ENCODE data around the gene ULBP3. TPM values are rescaled to one million over a fixed set of nuclear protein-coding genes. Genes with fewer than 3 reads are reported as not detected.

The ULBP3 gene
- total and polyA plus RNA-seq, 2 of the 13 experiments (the other 11 are each of a cell fraction or from before 2014, with no cell fraction given) = 0.42 to 0.48 TPM

DNA sequence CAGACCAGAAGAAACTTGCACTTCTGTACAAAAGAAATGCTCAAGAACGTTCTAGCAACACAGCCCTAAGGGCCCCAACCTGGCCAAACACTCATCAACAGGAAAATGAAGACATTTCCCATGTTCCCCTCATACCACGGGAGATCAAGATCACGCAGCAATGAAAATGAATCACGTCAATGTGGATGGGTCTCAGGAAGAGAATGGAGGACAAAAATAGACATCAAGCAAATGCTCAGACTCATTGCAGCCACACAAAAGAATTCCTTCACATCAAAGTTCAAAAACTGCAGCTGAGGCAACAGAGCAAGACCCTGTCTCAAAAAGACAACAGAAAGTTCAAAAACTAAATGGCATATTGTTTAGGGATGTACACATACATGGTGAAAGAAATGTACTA is 18.1 kb downstream of the ULBP3 start:
- no peak overlapping the region for H3K4me3 ChIP-seq (replicated peaks in 1 of 3; ENCODE audit: insufficient read depth in 1 of 3, low read depth in 2 of 3, low read length in 3 of 3)
- CTCF ChIA-PET (ENCODE audit: low intra/inter-chr PET ratio, low total read pairs) = no interaction called here
- in situ Hi-C loops (cut with HindIII; ENCODE audit: extremely low pct_ligation_motif_present, low pct_unique_long_range_greater_than_20kb) = no loop called here

DNA sequence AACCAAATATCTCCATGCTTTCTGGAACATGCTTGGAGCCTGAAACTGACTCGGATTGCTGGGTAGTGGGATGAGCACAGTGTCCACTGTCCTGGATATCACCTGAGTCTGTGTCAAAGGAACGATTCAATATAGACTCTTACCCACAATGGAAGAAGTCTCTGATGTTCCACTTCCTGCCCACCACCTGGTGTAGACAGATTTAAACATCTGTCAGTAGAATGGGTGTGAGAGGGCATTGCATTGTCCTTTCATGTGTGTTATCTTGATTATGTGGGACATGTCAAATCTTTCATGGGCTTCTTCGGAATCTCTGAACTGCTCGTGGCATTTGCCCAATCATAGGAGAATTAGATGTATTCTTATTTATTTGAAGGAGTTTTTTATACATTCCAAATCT is 20.8 kb downstream of the ULBP3 start:
- Histone ChIP-seq H3K9me3 (ENCODE audit: low read length) (no peaks in the 10 kb centered on the region), H3K9ac (ENCODE audit: insufficient read depth, low read depth, low read length) (no peak overlapping the region), H3K27me3 (ENCODE audit: control insufficient read depth in 1 of 2, insufficient read depth in 2 of 2, low read length in 2 of 2) (peaks cover 2 to 53% of the 10 kb centered on the region in 2 experiments; a peak in 3 of 5 replicates), H4K20me1 (ENCODE audit: insufficient read depth, low read length) (no peaks in the 10 kb centered on the region), H3K4me3 (replicated peaks in 1 of 3; ENCODE audit: insufficient read depth in 1 of 3, low read depth in 2 of 3, low read length in 3 of 3) (no peak overlapping the region), H3K27ac (ENCODE audit: extremely low read length, insufficient read depth, low read length) (no peak overlapping the region), H3K36me3 (replicated peaks in 1 of 2; ENCODE audit: control insufficient read depth in 1 of 2, insufficient read depth in 2 of 2, low read length in 2 of 2) (no peaks in the 10 kb centered on the region), H2AFZ (ENCODE audit: low read length) (no peak overlapping the region), H3K4me2 (ENCODE audit: low read depth, low read length) (no peak overlapping the region), H3K4me1 (ENCODE audit: insufficient read depth, low read length) (no peaks in the 10 kb centered on the region), H3K79me2 (ENCODE audit: insufficient read depth, low read length) (no peaks in the 10 kb centered on the region)
- ChIA-PET POLR2A (no interaction called here), CTCF (ENCODE audit: low intra/inter-chr PET ratio, low total read pairs) (no interaction called here)
- 25% methylated on average over 4 of the region's 4 CpGs for WGBS (ENCODE audit: low lambda C conversion rate)
- in situ Hi-C loops (cut with HindIII; ENCODE audit: extremely low pct_ligation_motif_present, low pct_unique_long_range_greater_than_20kb) (no loop called here), intact Hi-C loops (cut with micrococcal nuclease; ENCODE audit: unreplicated experiment) (no loop called here)
- no TSS peak for BruUV-seq (replicated peaks)
- FAIRE-seq (no peak), ATAC-seq (no peak), DNase-seq (ENCODE audit: low spot score) (no peak)
- TF ChIP-seq ZSCAN9 (CRISPR knock-in tag; IDR thresholded peaks at IDR 0.05; ENCODE audit: borderline replicate concordance) = no peak
- no peak for TF ChIP-seq PHF20 (CRISPR knock-in tag; IDR thresholded peaks at IDR 0.05)
- TF ChIP-seq, protein P1, sequence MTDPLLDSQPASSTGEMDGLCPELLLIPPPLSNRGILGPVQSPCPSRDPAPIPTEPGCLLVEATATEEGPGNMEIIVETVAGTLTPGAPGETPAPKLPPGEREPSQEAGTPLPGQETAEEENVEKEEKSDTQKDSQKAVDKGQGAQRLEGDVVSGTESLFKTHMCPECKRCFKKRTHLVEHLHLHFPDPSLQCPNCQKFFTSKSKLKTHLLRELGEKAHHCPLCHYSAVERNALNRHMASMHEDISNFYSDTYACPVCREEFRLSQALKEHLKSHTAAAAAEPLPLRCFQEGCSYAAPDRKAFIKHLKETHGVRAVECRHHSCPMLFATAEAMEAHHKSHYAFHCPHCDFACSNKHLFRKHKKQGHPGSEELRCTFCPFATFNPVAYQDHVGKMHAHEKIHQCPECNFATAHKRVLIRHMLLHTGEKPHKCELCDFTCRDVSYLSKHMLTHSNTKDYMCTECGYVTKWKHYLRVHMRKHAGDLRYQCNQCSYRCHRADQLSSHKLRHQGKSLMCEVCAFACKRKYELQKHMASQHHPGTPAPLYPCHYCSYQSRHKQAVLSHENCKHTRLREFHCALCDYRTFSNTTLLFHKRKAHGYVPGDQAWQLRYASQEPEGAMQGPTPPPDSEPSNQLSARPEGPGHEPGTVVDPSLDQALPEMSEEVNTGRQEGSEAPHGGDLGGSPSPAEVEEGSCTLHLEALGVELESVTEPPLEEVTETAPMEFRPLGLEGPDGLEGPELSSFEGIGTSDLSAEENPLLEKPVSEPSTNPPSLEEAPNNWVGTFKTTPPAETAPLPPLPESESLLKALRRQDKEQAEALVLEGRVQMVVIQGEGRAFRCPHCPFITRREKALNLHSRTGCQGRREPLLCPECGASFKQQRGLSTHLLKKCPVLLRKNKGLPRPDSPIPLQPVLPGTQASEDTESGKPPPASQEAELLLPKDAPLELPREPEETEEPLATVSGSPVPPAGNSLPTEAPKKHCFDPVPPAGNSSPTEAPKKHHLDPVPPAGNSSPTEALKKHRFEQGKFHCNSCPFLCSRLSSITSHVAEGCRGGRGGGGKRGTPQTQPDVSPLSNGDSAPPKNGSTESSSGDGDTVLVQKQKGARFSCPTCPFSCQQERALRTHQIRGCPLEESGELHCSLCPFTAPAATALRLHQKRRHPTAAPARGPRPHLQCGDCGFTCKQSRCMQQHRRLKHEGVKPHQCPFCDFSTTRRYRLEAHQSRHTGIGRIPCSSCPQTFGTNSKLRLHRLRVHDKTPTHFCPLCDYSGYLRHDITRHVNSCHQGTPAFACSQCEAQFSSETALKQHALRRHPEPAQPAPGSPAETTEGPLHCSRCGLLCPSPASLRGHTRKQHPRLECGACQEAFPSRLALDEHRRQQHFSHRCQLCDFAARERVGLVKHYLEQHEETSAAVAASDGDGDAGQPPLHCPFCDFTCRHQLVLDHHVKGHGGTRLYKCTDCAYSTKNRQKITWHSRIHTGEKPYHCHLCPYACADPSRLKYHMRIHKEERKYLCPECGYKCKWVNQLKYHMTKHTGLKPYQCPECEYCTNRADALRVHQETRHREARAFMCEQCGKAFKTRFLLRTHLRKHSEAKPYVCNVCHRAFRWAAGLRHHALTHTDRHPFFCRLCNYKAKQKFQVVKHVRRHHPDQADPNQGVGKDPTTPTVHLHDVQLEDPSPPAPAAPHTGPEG (CRISPR knock-in tag; IDR thresholded peaks at IDR 0.05) = no peak

More for the DNA sequence above, 18.1 kb downstream of the ULBP3 start:
- BruUV-seq (replicated peaks) = no TSS peak
- intact Hi-C loops (cut with micrococcal nuclease; ENCODE audit: unreplicated experiment) = no loop called here
- TF ChIP-seq CAMTA2 (CRISPR knock-in tag; IDR thresholded peaks at IDR 0.05; ENCODE audit: borderline replicate concordance) (no peak), ZNF710 (CRISPR knock-in tag; IDR thresholded peaks at IDR 0.05; ENCODE audit: borderline replicate concordance) (no peak)
- H3K79me2 ChIP-seq (ENCODE audit: insufficient read depth, low read length) = no peaks in the 10 kb centered on the region
- ATAC-seq = no peak
- no peak overlapping the region for H3K27ac ChIP-seq (ENCODE audit: extremely low read length, insufficient read depth, low read length)
- H3K9me3 ChIP-seq (ENCODE audit: low read length) = no peaks in the 10 kb centered on the region
- H4K20me1 ChIP-seq (ENCODE audit: insufficient read depth, low read length) = no peaks in the 10 kb centered on the region
- no peaks in the 10 kb centered on the region for H3K4me1 ChIP-seq (ENCODE audit: insufficient read depth, low read length)
- FAIRE-seq = no peak
- POLR2A ChIA-PET = no interaction called here
- H3K27me3 ChIP-seq (ENCODE audit: control insufficient read depth in 1 of 2, insufficient read depth in 2 of 2, low read length in 2 of 2) = peaks cover 4 to 56% of the 10 kb centered on the region in 2 experiments; a peak in 3 of 5 replicates
- WGBS (ENCODE audit: low lambda C conversion rate) = 5% methylated on average over 4 of the region's 4 CpGs
- H3K4me2 ChIP-seq (ENCODE audit: low read depth, low read length) = no peak overlapping the region
- H2AFZ ChIP-seq (ENCODE audit: low read length) = no peak overlapping the region
- no peak for DNase-seq (ENCODE audit: low spot score)
- H3K9ac ChIP-seq (ENCODE audit: insufficient read depth, low read depth, low read length) = no peak overlapping the region
- H3K36me3 ChIP-seq (replicated peaks in 1 of 2; ENCODE audit: control insufficient read depth in 1 of 2, insufficient read depth in 2 of 2, low read length in 2 of 2) = no peaks in the 10 kb centered on the region
